GM21723 (cell line): ENCODE measurements around the gene ZBTB7B.

Experiments
- ATAC-seq: cut with Tn5 transposase; IDR thresholded peaks from one replicate; pipeline ENCODE4 v1.9.1; 2021; ENCODE audit warnings: mild to moderate bottlenecking, moderate library complexity; ENCODE audit not compliant: unreplicated experiment

Gene ZBTB7B

DNA sequence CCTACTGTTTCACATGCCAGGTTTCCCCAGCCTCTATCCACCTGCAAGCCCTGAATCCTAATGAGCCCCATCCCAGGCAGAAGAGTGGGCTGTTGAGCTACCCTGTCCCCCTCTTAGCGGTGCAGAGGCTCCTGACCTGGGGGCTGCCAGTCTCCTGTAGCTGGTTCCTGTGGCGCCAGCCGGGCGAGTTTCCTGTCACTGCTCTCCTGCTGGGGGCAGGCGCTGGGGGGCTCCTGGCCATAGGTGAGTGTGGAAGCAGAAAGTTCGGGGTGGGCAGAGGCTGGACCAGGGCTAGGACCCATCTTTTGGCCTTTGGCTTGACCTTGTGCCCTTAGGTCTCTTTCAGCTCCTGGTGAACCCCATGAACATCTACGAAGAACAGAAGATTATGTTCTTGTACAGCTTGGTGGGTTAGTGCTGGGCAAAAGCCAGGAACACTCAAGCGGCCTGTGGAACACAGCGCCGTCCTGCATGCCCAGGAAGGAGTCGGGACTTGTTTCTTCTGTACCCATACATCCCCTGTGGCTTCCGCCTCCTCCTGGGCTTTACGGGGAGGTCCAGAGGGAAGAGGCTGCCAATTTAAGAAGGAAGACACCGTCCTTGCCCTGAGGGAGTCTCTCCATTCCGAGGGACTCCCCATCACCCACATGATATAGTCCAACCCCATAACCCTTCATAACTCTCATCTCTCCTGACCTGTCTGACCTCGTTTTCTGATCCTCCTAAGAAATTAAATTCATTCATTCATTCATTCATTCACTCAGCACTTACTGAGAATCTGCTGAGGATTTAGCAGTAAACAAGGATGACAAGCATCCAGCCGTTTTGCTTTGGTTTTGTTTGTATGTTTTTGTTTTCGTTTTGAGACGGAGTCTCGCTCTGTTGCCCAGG is 32.0 kb downstream of the ZBTB7B start:
- ATAC-seq: no peak

DNA sequence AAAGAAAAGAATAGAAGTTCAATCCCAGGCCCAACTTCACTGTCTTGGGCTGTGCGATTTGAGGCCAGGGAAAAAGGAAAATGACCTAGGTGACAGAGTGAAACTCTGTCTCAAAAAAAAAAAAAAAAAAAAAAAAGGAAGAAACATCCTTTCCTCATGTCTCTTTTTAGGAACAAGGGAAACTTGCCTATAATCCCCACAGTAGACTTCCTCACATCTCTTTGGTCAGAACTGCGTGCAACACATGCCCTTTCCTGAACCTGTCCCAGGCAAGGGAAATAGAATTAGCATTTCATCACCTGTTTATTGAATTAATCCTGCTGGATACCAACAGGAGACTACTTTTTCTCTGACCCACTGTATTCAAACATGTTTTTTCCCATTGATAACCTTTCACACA is 33.3 kb downstream of the ZBTB7B start:
- ATAC-seq: no peak

DNA sequence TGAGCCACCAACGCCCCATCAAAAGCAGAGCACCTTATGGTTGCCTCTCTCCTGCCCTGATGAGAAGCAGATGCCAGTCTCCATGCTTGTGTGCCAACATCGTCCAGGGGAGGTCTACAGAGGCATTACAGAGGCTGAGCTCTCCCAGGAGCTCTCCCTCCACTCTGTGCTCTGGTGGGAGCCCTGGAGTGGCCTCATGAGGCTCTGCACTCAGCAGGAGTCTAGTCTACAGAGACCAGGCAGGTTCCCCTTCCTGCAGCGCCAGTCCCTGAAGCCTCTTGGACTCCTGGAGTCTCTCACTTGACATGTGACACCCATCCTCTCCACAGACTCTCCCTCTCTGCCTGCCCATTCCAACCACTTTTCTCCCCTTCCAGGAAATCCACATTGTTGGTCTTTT is 34.4 kb downstream of the ZBTB7B start:
- no peak for ATAC-seq

DNA sequence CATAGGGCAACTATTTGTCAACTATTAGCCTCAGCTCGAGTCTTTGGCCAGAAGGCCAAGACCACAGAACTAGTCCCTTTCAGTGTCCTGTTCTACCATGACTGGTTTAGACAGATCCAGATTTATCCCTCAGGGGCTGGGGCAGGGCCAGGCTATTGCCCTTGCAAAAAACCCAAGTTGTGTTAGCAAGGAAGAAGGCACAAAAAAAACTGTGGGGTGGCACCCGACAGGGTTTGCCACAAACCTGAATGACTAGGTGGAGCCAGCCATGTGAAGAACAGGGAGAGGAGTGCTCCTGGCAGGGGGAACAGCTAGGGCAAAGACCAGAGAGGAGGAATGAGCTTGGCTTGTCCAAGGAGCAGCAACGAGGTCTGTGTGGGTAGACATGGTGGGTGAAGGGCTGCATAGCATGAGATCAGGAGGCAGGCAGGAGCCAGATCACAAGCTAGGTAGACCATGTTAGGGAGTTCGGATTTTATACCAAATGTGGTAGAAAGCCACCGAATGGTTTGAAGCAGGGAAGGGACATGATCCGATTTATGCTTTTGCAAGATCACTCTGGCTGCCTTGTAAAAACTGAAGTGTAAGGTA is 35.3 kb downstream of the ZBTB7B start:
- no peak for ATAC-seq

DNA sequence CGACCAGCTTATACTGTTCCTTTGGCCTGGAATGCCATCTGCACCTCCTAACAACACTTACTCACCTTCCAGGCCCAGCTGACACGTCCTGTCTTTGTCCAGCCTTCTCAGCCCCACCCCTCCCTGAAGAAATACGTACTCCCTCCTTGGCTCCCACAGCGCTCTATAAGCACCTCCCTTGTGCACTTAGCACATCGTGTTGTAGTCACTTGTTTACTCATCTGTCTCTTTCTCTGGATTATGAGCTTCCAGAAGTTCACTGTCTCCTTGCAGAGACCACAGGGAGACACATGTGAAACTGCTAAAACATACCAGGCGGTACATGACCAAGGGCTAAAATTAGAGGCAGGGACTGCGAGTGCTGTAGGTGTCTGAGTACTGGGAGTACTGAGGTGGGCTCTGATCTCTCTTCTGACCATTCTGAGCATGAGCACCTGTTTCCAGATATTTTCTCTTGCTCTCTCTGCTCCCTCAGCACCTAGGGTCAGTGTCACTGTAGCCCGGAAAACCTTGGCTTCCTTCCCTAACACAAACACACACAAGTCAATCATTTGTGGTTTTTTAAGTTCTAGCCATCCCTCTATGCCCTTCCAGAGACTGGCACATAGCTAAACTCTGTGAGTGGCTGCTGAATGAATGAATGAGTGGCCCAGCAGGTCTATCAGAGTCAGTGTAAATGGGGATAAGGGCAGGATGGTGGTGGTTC is 36.2 kb downstream of the ZBTB7B start:
- ATAC-seq: no peak

DNA sequence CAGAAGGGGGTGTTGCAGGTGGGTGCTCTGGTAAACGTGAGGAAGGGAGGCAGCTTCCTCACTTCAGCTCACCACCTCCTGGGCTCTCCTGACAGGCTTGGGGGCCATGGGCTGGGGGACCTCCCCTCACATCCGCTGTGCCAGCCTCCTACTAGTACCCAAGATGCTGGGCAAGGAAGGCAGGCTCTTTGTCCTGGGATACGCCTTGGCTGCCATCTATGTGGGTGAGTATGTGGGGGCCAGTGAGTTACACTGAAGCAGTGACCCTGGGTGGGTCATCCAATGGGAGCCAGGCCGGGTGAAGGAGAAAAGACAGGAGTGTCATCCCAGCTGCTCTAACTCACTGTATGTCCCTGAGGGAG is 36.7 kb downstream of the ZBTB7B start:
- no peak for ATAC-seq

DNA sequence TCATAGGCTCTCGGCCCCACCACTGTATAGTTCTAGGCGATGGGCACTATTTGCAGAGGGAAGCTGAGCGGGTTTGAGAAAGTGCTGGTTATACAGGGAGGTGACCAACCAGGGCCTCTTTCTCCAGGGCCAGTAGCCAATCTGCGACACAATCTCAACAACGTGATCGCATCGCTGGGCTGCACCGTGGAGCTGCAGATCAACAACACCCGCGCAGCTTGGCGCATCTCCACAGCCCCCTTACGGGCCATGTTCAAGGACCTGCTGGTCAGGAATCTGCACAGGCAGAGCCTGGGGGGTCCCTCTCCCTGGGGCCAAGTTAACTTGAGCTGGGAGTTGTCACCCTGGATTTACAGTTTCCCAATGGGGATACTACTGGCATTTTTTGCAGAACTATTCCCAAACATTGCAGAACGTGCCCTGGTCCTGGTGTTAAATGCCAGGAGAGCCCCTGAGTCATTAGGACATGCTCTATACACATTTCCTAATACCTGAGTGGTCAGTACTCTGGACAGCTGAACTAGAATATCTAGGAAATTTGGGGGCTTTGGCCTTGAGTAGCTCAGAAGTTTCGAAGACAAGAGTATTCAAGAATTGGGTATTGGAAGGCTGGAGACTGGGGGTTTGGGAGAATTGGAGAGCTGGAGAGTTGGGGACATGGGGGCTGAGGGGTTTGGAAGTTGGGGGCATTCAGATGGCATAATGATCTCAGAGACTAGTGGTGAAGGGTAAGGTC is 37.9 kb downstream of the ZBTB7B start:
- ATAC-seq: no peak

DNA sequence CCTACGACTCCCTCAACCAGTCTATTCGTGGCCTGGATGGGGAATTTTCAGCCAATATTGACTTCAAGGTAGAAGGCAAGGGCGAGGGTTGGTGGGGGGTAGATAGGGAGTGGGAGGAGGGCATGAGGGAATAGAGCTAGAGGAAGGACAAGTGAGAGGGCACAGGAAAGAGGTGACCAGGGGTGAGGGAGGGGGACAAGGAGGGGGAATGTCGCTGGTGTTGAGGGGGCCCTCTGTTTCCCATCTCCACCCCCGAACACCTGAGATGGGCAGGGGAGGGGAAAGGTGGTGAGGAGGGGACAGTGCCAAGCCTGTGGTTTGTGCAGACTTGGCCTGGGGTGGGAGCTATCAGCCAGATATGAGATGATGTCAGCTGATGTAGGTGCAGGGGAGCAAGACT is 40.2 kb downstream of the ZBTB7B start:
- no peak for ATAC-seq

DNA sequence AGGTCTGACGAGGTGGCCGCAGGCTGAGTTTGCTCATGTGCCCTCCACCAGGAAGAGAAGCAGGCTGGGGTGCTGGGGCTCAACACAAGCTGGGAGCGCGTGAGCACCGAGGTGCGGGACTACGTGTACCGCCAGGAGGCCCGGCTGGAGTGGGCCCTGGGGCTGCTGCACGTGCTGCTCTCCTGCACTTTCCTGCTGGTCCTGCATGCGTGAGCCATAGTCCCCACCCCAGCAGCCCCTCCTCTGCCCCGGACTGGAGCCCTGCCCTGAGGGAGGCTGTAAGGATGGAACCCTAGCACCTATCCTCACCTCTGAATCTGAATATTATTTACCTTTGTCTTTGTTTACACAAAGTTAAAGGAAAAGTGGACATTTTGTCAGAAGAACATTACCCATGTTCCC is 40.7 kb downstream of the ZBTB7B start:
- no peak for ATAC-seq

DNA sequence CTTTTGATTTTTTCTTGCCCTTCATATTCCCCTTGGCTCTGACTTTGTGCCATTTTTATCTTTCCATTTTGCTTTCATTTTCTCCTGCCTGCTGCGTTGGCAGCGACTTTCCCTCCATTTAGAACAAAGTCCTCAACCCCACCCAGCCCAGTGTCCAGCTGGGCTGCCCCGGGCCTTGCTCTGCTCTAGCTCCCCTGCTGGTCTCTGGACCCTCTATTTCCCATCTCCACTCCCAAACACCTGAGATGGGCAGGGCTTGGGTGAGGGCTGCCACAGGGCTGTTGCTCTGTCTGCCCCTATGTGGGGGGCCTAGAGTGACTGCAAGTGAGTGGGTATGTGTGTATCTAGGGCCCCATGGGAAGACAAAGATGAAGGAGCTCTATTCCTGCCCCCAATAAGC is 41.2 kb downstream of the ZBTB7B start:
- ATAC-seq: no peak

DNA sequence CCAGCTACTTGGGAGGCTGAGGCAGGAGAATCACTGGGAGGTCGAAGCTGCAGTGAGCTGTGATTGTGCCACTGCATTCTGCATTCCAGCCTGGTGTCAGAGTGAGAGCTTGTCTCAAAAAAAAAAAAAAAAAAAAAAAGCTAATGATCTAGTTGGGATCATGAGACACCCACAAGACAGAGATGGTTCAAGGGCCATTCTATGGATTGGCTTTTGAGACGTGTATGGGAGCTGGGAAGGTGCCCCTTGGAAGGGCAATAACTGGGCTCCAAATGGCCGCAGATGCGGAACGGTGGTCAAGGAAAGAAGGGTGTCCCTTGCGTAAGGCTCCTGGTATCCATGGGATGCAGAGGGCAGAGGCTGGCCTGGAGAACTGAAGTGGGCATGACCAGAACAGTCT is 41.8 kb downstream of the ZBTB7B start:
- ATAC-seq: no peak

DNA sequence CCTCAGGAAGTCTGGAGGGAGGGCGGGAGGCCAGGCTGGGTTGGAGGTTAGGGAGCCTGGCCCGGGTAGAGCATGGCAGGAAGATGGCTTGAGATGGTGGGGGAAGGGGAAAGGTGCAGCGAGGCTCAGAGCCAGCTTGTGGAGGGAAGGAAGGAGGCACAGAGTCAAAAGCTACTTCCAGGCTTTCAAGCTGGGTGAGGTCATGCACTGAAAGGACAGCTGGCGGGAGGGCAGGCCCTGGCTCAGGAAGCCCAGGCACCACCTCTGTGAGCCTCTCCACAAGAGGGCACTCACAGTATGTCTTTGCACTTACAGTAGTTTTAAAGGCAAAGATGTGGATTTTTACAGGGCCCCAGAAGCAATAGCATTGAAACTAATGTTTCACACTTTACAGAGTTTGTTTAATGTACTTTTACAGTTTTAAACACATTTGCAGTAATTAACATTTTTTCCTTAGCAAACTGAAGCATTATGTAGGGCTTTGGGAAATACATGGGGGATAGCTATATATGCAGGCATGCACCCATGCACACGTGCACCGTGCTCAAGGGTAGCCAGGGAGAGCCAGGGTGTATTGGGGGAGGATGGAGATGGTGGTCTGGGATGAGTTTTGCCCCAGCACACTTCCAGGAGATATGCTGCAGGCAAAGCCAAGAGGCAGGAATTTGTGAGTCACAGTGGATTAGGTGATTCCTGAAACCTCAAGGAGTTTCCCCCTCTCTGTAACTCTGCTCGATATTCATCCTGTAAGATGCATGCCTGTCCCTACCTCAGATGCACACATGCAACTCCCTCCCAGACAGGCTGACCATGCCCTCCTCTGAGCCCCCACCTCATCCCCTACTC is 42.4 kb downstream of the ZBTB7B start:
- no peak for ATAC-seq

DNA sequence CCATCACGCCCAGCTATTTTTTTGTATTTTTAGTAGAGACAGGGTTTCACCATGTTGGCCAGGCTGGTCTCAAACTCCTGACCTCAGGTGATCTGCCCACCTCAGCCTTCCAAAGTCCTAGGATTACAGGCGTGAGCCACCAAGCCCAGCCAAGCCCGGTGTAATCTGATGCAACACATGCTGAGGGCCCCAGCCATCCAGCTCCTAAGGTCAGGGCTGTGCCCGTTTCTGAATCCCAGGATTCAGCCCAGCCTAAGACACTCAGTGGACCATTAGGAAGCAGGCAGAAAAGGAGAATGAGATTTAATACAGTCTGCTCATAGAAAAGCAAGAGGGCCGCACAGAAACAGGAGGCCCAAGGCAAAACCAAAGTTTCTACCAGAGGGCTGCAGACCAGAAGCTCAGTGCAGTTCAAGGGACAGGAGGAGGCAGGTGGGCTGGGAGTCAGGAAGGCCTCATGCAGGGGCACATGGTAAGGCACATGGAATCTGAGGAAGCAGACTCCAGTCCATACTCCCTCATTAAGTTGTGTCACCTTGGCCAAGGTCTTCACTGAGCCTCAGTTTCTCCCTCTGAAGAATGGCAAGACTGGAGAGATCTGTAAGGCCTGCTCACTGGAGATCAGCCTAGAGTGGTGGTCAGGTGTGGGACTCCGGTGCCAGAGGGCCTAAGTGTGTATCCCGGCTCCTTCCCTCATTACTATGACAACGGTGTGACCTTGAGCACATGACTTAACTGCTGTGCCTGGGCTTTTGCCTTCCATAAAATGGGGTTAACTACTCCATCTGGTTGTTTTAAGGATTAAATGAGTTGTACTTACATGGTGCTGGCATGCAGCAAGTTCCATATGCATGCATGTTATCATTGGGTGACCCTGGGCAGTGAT is 46.1 kb downstream of the ZBTB7B start:
- ATAC-seq: no peak

DNA sequence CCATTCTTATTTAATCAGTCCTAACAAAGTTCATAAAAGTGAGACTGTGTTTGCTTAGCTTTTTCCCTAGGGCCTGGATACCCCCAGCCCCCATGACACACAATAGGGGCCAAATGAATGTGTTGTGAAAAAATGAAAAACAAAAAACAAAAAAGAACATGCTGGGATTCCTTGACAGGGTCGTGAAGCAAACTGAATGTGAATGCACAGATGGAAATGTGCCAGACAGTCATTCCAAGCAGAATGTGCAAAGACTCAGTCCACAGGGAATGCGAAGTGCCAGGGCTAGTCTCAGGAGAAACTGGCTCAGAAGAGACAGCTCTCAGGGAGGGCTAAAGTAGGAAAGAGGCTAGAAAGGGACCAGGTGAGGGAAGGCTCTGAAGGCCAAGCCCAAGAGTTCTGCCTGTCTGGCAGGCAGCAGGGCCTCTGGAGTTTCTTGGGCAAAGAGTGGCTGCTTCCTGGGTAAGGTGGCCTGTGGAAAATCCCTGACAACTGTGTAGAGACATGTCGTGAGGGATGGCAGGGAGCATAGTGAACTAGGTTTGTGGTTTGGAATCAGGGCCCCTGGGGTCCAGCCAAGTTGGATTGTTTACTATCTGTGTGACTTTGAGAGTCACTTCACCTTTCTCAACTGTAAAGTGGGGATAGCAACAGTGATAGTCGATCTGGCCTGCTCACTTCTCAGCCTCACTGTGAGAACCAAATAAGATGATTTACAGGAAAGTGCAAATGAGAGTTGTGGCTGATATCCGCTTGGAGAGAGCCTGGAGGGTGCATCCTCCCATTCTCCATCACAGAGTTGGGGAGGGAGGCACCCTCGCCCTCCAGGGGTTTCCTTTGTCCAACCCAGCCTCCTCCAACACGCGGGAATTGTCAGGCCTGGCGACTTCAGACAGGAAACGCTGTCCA is 47.3 kb downstream of the ZBTB7B start:
- ATAC-seq: no peak

DNA sequence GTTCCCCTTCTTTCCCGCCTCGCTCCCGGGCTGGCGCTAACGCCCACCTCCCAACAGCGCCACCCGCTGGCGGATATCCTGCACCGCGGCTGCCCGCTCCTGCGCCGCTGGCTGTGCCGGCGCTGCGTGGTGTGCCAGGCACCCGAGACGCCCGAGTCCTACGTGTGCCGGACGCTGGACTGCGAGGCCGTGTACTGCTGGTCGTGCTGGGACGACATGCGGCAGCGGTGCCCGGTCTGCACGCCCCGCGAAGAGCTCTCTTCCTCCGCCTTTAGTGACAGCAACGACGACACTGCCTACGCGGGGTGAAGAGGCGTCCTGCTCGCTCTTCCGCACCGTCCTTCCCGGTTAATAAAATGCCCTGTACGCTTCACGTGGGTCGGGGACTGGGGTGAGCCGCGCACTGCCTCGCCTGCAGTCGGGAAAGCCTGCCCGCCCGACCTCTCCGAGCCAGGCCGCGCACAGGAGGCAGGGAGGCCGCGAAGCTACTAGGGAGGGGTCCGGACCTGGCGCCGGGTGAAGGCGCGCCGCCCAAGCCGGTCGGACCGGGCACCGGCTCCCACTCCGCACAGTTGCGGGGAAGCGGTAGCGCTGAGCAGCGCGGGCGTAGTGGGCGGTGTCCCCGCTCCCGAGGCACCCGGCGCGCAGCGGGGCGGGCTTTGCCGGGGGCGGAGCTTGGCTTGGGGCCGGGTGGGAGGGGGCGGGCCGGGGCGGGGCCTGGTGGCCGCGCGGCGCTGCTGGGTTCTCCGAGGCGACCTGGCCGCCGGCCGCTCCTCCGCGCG is 48.1 kb downstream of the ZBTB7B start, which contains the start of gene ADAM15:
ADAM15 (plus strand) TSS at position 757 of the 782 bp plus-strand sequence. CDS start 71 bp downstream, outside the sequence.
- peak; percentile 65 for ATAC-seq

DNA sequence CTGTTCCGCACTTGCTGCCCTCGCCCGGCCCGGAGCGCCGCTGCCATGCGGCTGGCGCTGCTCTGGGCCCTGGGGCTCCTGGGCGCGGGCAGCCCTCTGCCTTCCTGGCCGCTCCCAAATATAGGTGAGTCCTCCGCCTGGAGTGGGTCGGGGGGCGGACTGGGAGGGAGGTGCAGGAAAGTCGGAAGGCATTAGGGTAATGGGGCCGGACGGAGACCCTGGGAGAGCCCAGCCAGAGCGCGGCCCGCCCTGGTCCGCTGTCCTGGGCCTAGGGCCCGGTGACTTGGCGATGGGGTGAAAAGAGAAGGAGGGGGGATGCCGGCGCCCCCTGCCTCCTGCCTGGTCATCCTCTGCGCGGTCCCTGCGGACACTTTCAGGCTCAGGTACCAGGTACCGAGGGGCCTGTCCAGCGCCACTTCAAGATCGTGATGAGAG is 48.8 kb downstream of the ZBTB7B start:
- no peak for ATAC-seq

DNA sequence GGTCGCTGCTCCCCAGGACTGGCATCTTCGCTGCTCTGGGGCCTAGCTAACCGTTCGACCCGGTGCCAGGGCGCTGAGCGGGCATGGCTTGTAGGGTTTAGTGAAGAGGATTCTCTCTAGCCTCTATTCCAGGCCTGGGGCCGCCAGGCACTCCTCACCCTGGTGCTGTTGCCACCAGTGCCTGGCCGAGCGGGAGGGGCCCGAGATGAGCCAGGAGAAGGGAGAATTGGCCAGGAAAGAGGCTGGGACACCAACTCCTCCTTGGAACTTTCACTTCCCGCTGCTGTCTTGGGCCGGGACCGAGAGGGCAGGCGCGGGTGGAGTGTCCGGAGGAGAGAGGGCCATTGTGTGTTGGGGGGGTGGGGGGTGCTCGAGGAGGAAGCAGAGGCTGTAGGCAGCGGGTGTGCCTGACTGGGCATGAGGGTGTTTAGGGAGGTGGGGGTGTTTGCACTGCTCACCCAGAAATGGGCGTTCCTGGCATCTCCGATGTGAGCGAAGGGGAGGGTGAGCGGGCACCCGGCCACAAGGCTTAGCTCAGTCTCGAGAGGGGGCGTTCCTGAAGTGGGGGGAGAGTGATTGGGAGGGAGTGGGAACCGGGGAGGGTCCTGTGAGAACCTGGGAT is 49.3 kb downstream of the ZBTB7B start:
- no peak for ATAC-seq
